Measurements from ENCODE around the gene GTSE1. TPM values are rescaled to one million over a fixed set of nuclear protein-coding genes. Genes with fewer than 3 reads are reported as not detected.

GTSE1 gene
- total RNA-seq, 1 donor from 2014 or later, result 0.26 TPM

- peak; percentile 23 for FAIRE-seq
- TF ChIP-seq CTCF (IDR thresholded peaks at IDR 0.05; ENCODE audit: insufficient read depth, low read length, severe bottlenecking), result no peak
- H3K4me3 ChIP-seq (ENCODE audit: low read depth, low read length), result no peak overlapping the region
Measured at GRCh38 chr22:46295277-46295971, 1.2 kb upstream of the GTSE1 start.

GRCh38 chr22:46297151-46297812, 612 bp downstream of the GTSE1 start:
- Histone ChIP-seq H3K4me3 (ENCODE audit: low read depth, low read length) (peak overlapping the region; percentile 61), H3K36me3 (ENCODE audit: control insufficient read depth, insufficient read depth, low read length) (no peaks in the 10 kb centered on the region), H3K27me3 (ENCODE audit: control insufficient read depth, insufficient read depth, low read length) (no peaks in the 10 kb centered on the region)
- TF ChIP-seq CTCF (IDR thresholded peaks at IDR 0.05; ENCODE audit: insufficient read depth, low read length, severe bottlenecking), result no peak
- FAIRE-seq (no peak), DNase-seq (ENCODE audit: low read depth) (peak; percentile 23)

More at GRCh38 chr22:46295277-46295971, 1.2 kb upstream of the GTSE1 start:
- no peaks in the 10 kb centered on the region for H3K36me3 ChIP-seq (ENCODE audit: control insufficient read depth, insufficient read depth, low read length)
- H3K27me3 ChIP-seq (ENCODE audit: control insufficient read depth, insufficient read depth, low read length), result no peaks in the 10 kb centered on the region
- DNase-seq (ENCODE audit: low read depth), result no peak

- FAIRE-seq, result no peak
Measured at GRCh38 chr22:46299101-46299500, 2.4 kb downstream of the GTSE1 start.

GRCh38 chr22:46300491-46300890, 3.8 kb downstream of the GTSE1 start:
- no peak for FAIRE-seq

More at GRCh38 chr22:46299101-46299500, 2.4 kb downstream of the GTSE1 start:
- DNase-seq (ENCODE audit: low read depth), result no peak
- TF ChIP-seq CTCF (IDR thresholded peaks at IDR 0.05; ENCODE audit: insufficient read depth, low read length, severe bottlenecking), result no peak
- Histone ChIP-seq H3K27me3 (ENCODE audit: control insufficient read depth, insufficient read depth, low read length) (no peaks in the 10 kb centered on the region), H3K4me3 (ENCODE audit: low read depth, low read length) (no peak overlapping the region), H3K36me3 (ENCODE audit: control insufficient read depth, insufficient read depth, low read length) (no peaks in the 10 kb centered on the region)

GRCh38 chr22:46303347-46303965, 6.8 kb downstream of the GTSE1 start:
- no peak for FAIRE-seq
- H3K4me3 ChIP-seq (ENCODE audit: low read depth, low read length), result no peak overlapping the region
- no peak for TF ChIP-seq CTCF (IDR thresholded peaks at IDR 0.05; ENCODE audit: insufficient read depth, low read length, severe bottlenecking)
- H3K27me3 ChIP-seq (ENCODE audit: control insufficient read depth, insufficient read depth, low read length), result no peaks in the 10 kb centered on the region
- DNase-seq (ENCODE audit: low read depth), result peak; percentile 22
- peaks cover 1% of the 10 kb centered on the region for H3K36me3 ChIP-seq (ENCODE audit: control insufficient read depth, insufficient read depth, low read length)

More at GRCh38 chr22:46300491-46300890, 3.8 kb downstream of the GTSE1 start:
- DNase-seq (ENCODE audit: low read depth), result no peak
- no peak for TF ChIP-seq CTCF (IDR thresholded peaks at IDR 0.05; ENCODE audit: insufficient read depth, low read length, severe bottlenecking)
- Histone ChIP-seq H3K36me3 (ENCODE audit: control insufficient read depth, insufficient read depth, low read length) (no peaks in the 10 kb centered on the region), H3K27me3 (ENCODE audit: control insufficient read depth, insufficient read depth, low read length) (no peaks in the 10 kb centered on the region), H3K4me3 (ENCODE audit: low read depth, low read length) (no peak overlapping the region)
